Ecto neural progenitor cell (in vitro differentiated cells): ENCODE measurements around the gene MBOAT7.
"Not testable (repeated sequence)": the region's sequence is repeated elsewhere in the genome, so short reads cannot be mapped to it uniquely, and the experiment has no call there.

Experiments used
- DNase-seq: peaks from one replicate; pipeline ENCODE4 v3.0.0-alpha.2; 2018; ENCODE audit warnings: low spot score

Gene MBOAT7, protein sequence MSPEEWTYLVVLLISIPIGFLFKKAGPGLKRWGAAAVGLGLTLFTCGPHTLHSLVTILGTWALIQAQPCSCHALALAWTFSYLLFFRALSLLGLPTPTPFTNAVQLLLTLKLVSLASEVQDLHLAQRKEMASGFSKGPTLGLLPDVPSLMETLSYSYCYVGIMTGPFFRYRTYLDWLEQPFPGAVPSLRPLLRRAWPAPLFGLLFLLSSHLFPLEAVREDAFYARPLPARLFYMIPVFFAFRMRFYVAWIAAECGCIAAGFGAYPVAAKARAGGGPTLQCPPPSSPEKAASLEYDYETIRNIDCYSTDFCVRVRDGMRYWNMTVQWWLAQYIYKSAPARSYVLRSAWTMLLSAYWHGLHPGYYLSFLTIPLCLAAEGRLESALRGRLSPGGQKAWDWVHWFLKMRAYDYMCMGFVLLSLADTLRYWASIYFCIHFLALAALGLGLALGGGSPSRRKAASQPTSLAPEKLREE

DNA sequence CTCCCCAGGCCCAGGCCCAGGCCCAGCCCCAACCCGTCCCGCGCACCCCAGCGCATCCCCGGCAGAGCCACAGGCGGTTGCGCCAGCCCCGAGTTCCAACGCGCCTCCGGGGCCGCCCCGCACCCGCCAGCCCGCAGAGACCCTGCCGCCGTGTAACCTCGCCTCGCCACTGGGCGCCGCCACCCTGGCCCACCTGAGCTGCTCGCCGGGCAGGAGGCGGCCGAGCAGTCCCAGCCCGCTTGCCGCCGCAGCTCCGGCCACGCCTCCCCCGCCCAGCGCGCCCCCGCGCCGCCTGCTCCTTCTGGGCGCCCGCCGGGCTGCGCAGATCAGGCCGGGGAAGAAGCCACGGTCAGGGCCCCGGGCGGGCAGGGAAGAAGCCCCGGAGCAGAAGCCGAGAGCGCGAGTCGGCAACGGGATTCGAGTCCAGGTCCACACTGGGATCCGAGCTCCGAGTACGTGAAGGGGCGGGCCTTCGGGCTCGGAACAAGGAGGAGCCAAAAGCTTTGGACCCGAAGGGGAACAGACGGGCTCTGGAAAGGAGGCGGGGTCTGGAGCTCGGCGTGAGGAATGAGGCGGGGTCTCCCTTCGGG lies at the start of gene MBOAT7:
Gene MBOAT7 (minus strand): TSS at position 436 of the 590 bp plus-strand sequence. CDS start 1,072 bp downstream, outside the sequence.
- DNase-seq = no peak

DNA sequence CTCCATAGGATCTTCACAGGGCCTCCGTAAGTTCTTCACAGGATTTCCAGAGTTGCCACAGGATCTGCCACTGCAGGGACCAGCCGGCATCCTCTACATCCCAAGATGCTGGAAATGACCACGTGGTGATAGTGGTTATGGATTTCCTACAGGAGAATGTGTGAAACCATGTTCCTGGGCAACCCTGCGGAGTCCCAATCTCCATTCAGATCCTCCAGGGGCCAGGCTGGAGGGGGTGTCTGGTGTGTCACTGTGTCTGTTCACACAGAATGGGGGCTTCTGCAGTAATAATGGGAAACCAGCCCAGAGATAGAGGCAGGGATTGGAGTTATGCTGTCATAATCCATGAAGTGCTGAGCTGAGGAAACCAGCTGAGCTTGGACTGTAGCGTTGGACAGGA lies 44.6 kb upstream of the MBOAT7 start:
- no peak for DNase-seq

DNA sequence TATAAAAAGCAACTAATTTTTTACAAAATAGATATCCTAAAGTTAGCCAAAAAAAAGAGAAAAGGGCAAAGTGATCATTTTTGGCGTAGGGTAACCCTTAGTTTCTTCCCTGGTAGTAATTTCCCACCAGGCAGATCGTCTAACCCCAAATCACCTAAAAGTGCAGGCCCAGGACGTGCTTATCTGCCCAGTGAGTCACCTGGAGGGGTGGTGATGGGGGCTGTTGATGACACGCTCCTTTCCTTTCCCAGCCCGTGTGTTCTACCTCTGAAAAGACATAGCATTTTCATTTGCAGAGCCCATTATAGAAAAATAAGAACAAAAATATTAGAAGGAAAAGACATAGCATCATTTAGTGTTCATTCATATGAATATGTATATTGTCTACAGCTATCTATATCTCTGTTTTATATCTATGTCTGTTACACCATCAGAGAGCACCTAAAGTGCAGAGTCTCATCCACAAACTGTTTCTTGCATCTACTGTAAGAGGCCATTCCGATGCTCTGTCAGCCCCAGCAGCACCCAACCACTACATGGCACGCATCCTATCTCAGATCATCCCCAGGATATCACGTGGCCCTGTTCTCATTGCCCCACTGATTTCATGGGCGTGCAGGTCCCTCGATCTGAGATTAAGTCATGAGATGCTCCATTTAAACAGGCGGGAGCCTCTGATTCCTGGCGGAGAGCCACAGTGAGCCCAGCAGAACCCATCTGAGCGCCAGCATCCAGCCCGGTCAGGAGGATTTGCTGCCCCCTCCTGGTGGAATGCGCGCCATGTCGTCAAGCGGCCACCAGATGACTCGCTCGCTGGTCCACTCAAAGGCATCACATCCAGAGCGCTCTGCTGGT lies 41.9 kb upstream of the MBOAT7 start:
- DNase-seq = peak; percentile 94

DNA sequence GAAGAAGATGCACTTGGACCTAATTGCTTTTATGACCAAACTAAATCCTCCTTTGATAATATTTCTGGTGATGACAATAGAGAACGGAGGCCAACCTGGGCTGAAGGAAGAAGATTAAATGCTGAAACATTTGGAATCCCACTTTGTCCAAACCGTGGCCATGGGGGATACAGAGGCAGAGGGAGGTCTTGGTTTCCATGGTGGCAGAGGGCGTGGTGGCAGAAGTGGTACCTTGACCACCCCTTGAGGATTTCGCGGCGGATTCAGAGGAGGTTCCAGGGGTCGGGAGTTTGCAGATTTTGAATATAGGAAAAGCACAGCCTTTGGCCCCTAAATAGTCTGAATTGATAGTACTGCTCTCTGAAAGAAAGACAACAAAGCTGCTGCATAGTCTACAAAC lies 40.7 kb upstream of the MBOAT7 start:
- no peak for DNase-seq

DNA sequence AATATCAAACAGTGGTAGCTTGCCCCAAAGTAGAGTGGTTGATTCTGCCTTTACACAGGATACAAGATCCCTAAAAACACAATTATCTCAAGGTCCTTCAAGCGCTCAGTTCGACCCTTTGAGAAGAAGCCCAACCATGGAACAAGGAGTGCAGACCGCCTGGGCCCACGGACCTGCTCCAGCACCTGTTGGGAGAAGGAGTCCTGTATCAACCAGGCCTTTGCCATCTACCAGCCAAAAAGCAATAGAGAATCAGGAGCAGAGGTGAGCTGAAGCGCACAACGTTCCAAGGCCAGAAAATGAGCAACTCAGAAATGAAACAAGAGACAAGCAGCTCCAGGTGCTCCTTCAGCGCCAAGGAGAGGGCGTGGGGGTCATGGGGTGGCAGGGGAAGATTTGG lies 39.8 kb upstream of the MBOAT7 start:
- no peak for DNase-seq

DNA sequence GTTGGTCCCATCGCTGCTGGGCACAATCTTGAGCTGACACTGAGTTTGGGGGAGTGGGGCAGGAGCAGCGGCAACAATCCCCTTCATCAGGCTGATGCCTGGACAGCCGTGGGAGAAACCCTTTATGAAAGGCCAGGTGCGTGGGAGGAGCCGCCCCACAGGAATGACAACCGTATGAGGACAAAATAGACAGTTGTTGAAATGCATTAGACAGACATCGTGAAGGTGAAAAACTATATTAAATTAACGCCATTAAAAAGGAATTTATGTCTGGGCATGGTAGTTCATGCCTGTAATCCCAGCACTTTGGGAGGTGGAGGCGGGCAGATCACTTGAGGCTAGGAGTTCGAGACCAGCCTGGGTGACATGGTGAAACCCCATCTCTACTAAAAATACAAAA lies 35.2 kb upstream of the MBOAT7 start:
- not testable (repeated sequence) for DNase-seq

DNA sequence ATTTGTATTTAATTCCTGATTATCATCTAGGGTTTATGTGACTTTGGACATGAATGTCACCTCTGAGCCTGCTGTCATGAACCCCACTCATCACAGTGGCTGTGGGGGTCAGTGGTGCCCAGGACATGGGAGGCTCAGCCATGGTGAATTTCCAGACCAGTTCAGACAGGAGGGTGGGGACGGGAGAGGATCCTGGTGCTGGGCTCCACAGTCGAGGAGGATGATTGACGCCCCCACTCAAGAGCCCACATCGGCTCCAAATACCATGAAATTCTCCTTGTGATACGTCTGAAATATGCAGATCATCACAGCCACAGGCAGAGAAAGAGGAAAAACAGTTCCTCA lies 34.5 kb upstream of the MBOAT7 start:
- not testable (repeated sequence) for DNase-seq

DNA sequence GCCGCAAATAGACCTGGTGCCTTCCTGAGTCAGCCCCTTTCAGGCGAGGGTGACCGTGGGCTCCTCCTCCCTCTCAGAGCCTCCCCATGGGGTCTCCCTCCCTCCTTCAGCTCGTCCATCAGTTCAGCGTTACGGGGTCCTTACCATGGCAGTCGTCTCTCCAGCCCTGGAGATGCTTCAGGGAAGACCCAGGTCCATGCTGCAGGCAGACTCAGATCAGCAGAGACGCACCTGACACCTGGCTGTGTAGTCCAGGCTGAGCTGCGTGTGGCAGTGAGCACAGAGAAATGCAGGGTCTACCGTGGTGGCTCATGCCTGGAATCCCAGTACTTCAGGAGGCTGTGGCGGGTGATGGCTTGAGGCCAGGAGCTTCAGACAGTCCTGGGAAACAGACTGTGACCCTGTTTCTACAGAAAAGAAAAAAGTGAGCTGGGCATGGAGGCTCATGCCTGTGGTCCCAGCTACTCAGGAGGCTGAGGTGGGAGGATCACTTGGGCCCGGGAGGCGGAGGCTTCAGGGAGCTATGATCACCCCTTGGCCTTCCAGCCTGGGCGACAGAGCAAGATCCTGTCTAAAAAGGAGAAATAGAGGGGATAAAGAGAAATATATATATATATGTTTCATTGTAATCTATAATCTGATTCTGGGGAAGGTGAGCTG lies 34.0 kb upstream of the MBOAT7 start:
- DNase-seq = not testable (repeated sequence)

DNA sequence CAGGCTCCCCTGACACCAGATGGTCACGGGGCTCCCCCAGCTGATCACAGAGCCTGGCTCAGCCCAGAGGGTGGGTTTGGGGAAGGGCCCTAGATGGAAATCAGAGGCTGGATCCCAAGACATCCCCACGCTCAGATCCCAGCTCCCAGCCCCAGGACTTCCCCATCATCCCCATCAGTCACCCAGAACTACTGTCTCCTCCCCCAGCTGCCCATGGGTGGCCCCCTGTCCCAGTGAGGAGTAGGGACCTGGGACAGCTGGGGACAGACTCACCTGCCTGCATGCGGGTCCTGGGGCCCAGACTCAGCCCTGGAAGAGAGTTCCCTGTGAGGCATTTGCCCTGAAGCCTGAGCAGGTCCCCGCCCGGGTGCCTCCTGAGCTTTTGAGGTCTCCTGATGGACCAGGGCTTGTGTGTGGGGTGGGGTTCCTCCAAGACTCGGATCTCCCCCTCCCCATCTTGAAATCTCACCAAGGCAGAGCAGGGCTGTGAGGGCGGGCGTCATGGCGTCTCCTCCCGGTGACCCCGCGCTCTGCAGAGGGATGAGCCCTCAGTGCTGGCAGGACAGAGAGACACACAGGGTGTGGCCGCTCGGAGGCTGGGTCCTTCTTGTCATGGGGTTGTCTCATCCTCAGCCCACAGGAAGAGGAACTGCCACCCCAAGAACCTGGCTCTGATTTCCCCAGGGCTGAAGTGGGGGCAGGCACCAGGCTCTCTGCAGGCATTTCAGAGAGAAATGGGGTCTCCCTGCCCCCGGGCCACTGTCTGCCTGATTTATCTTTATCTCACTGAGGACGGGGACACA lies 33.3 kb upstream of the MBOAT7 start, which contains the start of gene LILRB3:
Gene LILRB3 (minus strand): TSS at position 534 of the 803 bp plus-strand sequence. CDS start 31 bp downstream, at position 503.
- DNase-seq = not testable (repeated sequence)

DNA sequence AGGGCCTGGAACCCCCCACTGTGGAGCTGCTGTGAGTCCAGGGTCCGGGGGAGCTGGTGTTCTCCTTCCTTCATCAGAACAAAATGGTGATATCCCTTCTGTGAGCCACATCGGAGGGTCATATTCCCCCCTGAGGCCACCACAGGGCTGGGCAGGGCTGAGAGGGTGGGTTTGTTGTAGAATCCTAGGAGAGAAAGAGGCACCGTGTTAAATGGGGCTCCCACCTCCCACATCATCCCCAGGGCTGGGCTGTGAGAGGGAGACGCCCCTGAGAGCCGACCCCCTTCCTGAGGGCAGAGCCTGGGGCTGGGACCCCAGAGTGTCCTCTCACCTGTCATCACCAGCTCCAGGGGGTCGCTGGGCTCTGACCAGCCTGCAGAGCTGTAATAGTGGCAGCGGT lies 32.6 kb upstream of the MBOAT7 start:
- not testable (repeated sequence) for DNase-seq

DNA sequence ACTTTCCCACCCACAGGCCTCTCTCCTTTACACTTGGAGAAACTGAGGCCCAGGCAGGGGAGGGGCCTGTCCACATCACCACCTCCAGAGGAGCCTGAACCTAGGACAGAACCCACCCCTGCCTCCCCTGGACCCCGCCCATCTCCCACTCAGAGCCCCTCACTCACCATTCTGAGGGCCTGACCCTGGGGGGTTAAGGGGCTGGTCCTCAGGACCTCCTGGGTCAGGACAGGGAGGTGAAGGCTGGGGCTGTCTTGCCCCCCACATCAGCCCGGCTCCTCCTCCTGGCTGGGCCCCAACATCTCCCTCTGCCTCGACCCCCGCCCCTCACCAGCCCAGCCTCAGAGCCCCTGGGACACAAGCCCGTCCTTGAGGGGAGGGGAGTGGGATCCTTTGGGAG lies 30.3 kb upstream of the MBOAT7 start:
- not testable (repeated sequence) for DNase-seq

DNA sequence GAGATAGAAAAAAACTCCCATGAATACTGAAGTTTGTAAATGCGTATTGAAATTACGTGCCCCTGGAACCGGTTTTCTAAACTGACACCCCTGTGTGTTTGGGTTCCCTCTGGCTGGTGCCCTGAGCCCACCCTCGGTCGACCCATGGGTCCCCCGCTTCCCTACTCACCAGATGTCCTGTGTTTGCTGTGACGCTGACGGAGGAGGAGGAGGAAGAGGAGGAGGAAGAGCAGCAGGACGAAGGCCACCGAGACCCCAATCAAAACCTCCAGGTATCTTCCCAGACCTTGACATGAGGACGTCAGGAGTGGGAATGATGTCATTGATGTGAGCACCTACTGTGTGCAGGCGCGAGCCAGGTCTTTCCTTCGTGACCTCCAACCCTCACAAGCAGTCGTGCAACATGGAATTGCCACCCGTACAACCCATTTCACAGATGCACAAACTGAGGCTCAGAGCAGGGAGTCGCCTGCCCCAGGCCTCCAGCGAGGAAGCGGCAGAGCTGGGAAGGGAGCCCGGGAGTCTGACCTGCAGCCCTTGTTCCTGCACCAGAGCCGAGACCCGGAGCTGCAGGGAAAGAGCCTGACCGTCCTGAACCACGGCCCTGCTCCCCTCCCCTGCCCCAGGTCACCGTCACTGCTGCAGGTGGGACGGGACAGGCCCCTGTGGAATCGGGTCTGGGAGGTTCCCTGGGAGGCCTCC lies 29.7 kb upstream of the MBOAT7 start:
- DNase-seq = no peak

DNA sequence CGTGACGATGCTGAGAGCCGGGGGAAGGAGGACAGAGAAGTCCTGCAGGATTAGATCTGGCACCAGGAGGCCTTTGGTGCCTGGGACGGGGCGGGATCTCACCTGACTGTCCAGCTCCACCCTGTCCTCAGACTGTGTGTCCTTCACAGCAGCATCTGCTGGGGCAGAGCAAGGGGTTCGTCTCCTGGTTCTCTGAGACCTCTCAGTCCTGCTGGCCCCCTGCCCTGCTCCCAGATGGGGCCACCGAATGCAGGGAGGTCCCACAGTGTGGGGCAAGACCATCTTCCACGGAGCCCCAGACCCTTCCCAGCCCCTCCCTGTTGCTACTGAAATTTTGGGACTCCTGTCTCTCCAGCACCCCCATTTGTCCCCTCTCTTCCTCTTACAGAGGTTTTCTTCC lies 28.9 kb upstream of the MBOAT7 start:
- no peak for DNase-seq

DNA sequence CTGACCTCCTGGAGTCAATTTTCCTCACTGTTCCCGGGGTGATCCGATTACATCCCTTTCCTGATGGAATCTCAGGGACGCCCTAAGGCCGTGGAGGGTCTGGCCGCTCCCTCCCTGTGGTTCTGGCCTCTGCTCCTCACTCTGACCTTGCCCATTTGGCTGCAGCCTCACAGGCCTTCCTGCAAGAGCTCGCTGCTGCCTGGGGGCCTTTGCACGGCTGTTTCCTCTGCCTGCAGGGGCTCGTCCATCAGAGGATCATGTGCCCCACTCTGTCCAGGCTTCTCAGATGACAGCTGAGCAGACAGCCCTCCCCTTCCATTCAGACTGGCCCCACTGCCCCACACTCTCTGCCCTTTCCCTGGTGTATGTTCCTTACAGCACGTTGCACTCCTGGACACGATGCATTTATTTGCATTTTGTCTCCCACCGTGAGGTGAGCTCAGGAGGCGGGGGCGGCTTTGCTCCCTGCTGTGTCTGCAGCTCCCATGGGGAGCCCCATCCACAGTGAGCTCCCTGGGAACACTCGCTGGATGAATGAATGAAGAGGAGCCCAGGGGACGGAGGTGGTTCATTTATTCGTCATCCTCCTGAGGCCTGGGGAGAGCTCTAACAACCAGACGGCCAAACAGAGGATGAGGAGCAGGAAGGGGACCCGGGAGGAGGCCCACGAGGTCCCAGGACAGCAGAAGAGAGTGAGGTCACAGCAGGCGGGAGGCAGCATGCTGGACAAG lies 28.3 kb upstream of the MBOAT7 start:
- not testable (repeated sequence) for DNase-seq

DNA sequence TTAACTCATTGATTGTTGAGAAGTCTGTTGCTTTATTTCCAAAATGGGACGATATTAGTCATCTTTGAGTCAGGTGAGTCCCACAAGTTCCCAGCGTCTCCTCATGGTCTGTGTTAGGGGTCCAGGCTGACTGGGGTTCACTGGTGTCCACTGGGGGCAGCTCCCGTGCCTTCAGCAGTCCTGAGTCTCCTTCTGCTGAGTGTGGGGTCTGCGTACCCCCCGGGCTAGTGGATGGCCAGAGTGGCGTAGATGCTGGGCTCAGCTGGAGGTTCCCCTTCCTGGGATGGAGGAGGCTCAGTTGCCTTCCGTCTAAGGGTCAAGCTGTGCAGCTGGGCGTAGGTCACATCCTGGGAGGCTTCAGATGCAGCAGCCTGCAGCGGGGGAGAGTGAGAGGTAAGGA lies 27.5 kb upstream of the MBOAT7 start:
- no peak for DNase-seq

DNA sequence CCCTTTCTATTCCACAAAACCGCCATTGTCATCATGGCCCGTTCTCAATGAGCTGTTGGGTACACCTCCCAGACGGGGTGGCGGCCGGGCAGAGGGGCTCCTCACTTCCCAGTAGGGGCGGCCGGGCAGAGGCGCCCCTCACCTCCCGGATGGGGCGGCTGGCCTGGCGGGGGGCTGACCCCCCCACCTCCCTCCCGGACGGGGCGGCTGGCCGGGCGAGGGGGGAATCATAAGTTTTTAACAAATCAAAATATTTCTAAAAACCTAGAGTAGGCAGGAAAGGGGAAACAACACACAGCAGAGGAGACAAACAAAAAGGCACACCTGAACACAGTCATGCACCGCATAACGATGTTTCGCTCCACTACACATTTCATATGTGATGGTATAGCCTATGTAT lies 25.4 kb upstream of the MBOAT7 start:
- not testable (repeated sequence) for DNase-seq

DNA sequence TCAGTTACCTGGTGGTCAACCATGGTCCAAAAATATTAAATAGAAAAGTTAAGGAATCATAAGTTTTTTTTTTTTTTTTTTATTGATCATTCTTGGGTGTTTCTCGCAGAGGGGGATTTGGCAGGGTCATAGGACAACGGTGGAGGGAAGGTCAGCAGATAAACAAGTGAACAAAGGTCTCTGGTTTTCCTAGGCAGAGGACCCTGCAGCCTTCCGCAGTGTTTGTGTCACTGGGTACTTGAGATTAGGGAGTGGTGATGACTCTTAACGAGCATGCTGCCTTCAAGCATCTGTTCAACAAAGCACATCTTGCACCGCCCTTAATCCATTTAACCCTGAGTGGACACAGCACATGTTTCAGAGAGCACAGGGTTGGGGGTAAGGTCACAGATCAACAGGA lies 24.8 kb upstream of the MBOAT7 start:
- not testable (repeated sequence) for DNase-seq

DNA sequence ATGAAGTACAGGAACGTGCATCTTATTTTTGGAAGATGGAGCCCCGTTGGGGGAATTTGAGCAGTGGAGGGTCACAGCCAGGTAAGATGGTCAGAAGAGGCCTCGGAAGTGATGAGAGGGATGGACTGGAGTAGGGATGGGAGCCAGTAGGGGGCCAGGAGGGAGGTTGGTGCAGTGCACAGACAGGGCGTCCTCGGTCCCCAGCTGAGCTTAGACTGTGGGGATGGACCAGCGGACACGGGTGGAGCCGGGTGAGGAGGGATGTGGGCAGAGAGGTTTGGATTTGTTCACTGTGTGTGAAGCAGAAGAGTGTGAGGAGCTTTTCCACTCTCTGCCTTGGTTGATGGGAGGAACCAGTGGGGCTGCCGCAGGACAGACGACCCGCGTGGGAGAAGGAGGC lies 21.9 kb upstream of the MBOAT7 start:
- DNase-seq = no peak

DNA sequence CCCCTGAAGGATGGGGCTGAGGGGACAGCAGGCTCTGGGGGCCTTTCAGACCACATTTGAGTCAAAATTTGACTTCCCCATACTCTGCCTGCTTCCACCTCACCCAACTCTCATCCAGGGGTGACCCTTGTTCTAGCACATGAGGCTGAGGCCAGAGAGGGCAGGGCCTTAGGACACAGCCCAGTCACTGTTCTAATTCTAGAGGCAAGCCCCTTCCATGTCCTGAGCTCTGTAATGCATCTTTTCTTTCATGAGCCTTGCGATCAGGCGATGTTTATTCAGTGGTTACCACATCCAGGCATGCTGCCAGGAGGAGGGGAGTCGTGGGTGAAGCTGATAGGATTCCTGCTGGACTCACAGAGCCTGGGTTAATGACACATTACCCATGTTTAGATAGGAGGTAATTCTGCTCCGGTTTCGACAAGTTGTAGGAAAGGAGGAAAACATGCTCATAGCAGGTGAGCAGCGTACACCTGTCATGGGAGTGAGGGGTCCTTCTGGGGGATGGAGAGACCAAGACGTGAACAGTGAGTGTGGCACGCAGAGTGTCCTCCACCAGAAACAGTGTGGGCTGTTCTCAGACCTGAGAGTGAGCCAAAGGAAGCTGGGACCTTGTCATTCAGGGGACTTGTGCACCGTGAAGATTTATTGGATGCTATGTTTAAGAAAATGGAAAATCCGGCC lies 20.6 kb upstream of the MBOAT7 start:
- no peak for DNase-seq
